IMR-90 (cell line): ENCODE results near the gene PPP1R12C. TPM values are rescaled to one million over a fixed set of nuclear protein-coding genes. Genes with fewer than 3 reads are reported as not detected.

ENCODE experiments used
- ATAC-seq: fragments of 200-7000 bp; cut with Tn5 transposase; 2 replicates; pipeline ENCODE4 v1.9.1; 2020; ENCODE audit warnings: low read depth, mild to moderate bottlenecking, moderate library complexity
- BruUV-seq: library from RNA; stranded (reverse); fragments of 400-500 nt; replicated peaks from 2 replicates; lab custom pipeline; 2021; lab: Mats Ljungman, UMichigan
- CTCF ChIA-PET: fragments of 300-600 bp; formaldehyde crosslinking; extraction: SDS; loops from one replicate; lab custom pipeline; 2021; ENCODE audit warnings: antibody characterized with exemption; lab: Yijun Ruan, JAX
- POLR2A ChIA-PET: fragments of 300-600 bp; sonication (Branson Sonifier 250); formaldehyde crosslinking; loops from one replicate; lab custom pipeline; 2022; ENCODE audit warnings: antibody characterized with exemption; ENCODE audit not compliant: unreplicated experiment; lab: Charles Lee
- DNase-seq: peaks from one replicate; pipeline ENCODE4 v3.0.0; 2013
- H2AFZ ChIP-seq: replicated peaks from 2 replicates; pipeline ENCODE3; 2013; ENCODE audit warnings: low read length, mild to moderate bottlenecking; ENCODE audit not compliant: poor library complexity
- H2AK5ac ChIP-seq: 2 replicates; pipeline ENCODE4 v1.6.1; 2013; ENCODE audit warnings: low read depth, low read length, inconsistent platforms
- H2AK9ac ChIP-seq: replicated peaks from 2 replicates; pipeline ENCODE3; 2013; ENCODE audit warnings: mild to moderate bottlenecking, low read depth, low read length, moderate library complexity; ENCODE audit not compliant: poor library complexity
- H2BK120ac ChIP-seq: 2 replicates; pipeline ENCODE4 v1.6.1; 2013; ENCODE audit warnings: low read depth, low read length, inconsistent platforms
- H2BK15ac ChIP-seq: 3 replicates; pipeline ENCODE4 v1.6.1; 2013; ENCODE audit warnings: low read depth, low read length, inconsistent platforms
- H2BK20ac ChIP-seq: 2 replicates; pipeline ENCODE4 v1.6.1; 2013; ENCODE audit warnings: low read depth, mild to moderate bottlenecking, inconsistent platforms, low read length, moderate library complexity
- H2BK5ac ChIP-seq: 2 replicates; pipeline ENCODE4 v1.6.1; 2013; ENCODE audit warnings: mild to moderate bottlenecking, low read depth, low read length, inconsistent platforms; ENCODE audit not compliant: poor library complexity, severe bottlenecking
- H3K14ac ChIP-seq: replicated peaks from 2 replicates; pipeline ENCODE4 v1.6.1; 2013; ENCODE audit warnings: low read depth, low read length, inconsistent platforms
- H3K18ac ChIP-seq: 2 replicates; pipeline ENCODE4 v1.6.1; 2013; ENCODE audit warnings: low read depth, low read length, control low read depth
- H3K23ac ChIP-seq: 2 replicates; pipeline ENCODE4 v1.6.1; 2013; ENCODE audit warnings: low read depth, low read length, inconsistent platforms
- H3K27ac ChIP-seq: 2 replicates; pipeline ENCODE4 v1.5.1; 2013; ENCODE audit warnings: mild to moderate bottlenecking, control low read depth, low read length; ENCODE audit not compliant: insufficient read depth
- H3K27me3 ChIP-seq: 2 replicates; pipeline ENCODE4 v1.6.1; 2013; ENCODE audit warnings: low read length; ENCODE audit not compliant: control insufficient read depth, insufficient read depth
- H3K36me3 ChIP-seq: 2 replicates; pipeline ENCODE4 v1.6.1; 2013; ENCODE audit warnings: low read length, mixed read lengths; ENCODE audit not compliant: control insufficient read depth, insufficient read depth
- H3K4ac ChIP-seq: 2 replicates; pipeline ENCODE4 v1.6.1; 2013; ENCODE audit warnings: low read depth, low read length, inconsistent platforms
- H3K4me1 ChIP-seq: 2 replicates; pipeline ENCODE4 v1.6.1; 2013; ENCODE audit warnings: low read length, mixed read lengths; ENCODE audit not compliant: control insufficient read depth, insufficient read depth
- H3K4me2 ChIP-seq: 2 replicates; pipeline ENCODE4 v1.6.1; 2013; ENCODE audit warnings: low read depth, mild to moderate bottlenecking, control low read depth, low read length, moderate library complexity
- H3K4me3 ChIP-seq: 2 replicates; pipeline ENCODE4 v1.5.1; 2013; ENCODE audit warnings: low read depth, mild to moderate bottlenecking, control low read depth, low read length, moderate library complexity; ENCODE audit not compliant: insufficient read depth
- H3K56ac ChIP-seq: 2 replicates; pipeline ENCODE4 v1.6.1; 2013; ENCODE audit warnings: low read length, inconsistent platforms; ENCODE audit not compliant: insufficient read depth; ENCODE audit errors: extremely low read depth
- H3K79me1 ChIP-seq, 2 experiments: 2 replicates each; pipeline ENCODE4 v1.6.1; 2013; ENCODE audit warnings: low read length in 2 of 2, inconsistent platforms in 1 of 2, low read depth in 1 of 2
- H3K9ac ChIP-seq: 2 replicates; pipeline ENCODE4 v1.6.1; 2013; ENCODE audit warnings: low read depth, low read length, control low read depth
- H3K9me1 ChIP-seq: 2 replicates; pipeline ENCODE4 v1.6.1; 2013; ENCODE audit warnings: low read length, inconsistent platforms; ENCODE audit not compliant: insufficient read depth
- H3K9me3 ChIP-seq: 2 replicates; pipeline ENCODE4 v1.6.1; 2013; ENCODE audit warnings: low read length; ENCODE audit not compliant: control insufficient read depth, insufficient read depth
- H4K20me1 ChIP-seq: 2 replicates; pipeline ENCODE4 v1.6.1; 2013; ENCODE audit warnings: low read length, inconsistent platforms; ENCODE audit not compliant: insufficient read depth
- H4K5ac ChIP-seq: 2 replicates; pipeline ENCODE4 v1.6.1; 2013; ENCODE audit warnings: mild to moderate bottlenecking, low read depth, low read length, control low read depth
- H4K8ac ChIP-seq, 2 experiments: 2 replicates each; pipeline ENCODE4 v1.6.1; 2013; ENCODE audit warnings: low read depth in 2 of 2, low read length in 2 of 2, control low read depth in 1 of 2, inconsistent platforms in 1 of 2
- H4K91ac ChIP-seq: 2 replicates; pipeline ENCODE4 v1.6.1; 2013; ENCODE audit warnings: low read depth, low read length, inconsistent platforms; ENCODE audit not compliant: insufficient read depth
- BHLHE40 ChIP-seq: fragments of 150-350 bp; IDR thresholded peaks from 2 replicates; pipeline ENCODE4 v1.6.1; 2016; ENCODE audit warnings: mild to moderate bottlenecking, low read depth, low read length
- CEBPB ChIP-seq: IDR thresholded peaks from 2 replicates; pipeline ENCODE4 v1.6.1; 2012; ENCODE audit warnings: low read depth, low read length, improper control_type of control experiment
- CHD1 ChIP-seq: IDR thresholded peaks from 2 replicates; pipeline ENCODE4 v1.6.1; 2012; ENCODE audit warnings: low read depth, low read length, improper control_type of control experiment
- MXI1 ChIP-seq: IDR thresholded peaks from 2 replicates; pipeline ENCODE4 v1.6.1; 2012; ENCODE audit warnings: low read depth, mild to moderate bottlenecking, low read length, moderate library complexity, borderline replicate concordance
- NFE2L2 ChIP-seq: fragments of 150-350 bp; IDR thresholded peaks from 2 replicates; pipeline ENCODE4 v1.6.1; 2016; ENCODE audit warnings: low read depth, mild to moderate bottlenecking, low read length
- POLR2A ChIP-seq: IDR thresholded peaks from 2 replicates; pipeline ENCODE4 v1.6.1; 2012; ENCODE audit warnings: mild to moderate bottlenecking, low read depth, low read length
- RAD21 ChIP-seq: IDR thresholded peaks from 2 replicates; pipeline ENCODE4 v1.6.1; 2012; ENCODE audit warnings: low read length, improper control_type of control experiment
- RCOR1 ChIP-seq: IDR thresholded peaks from 2 replicates; pipeline ENCODE4 v1.6.1; 2012; ENCODE audit warnings: mild to moderate bottlenecking, low read length, improper control_type of control experiment; ENCODE audit not compliant: insufficient replicate concordance
- RFX5 ChIP-seq: IDR thresholded peaks from 2 replicates; pipeline ENCODE4 v1.8.0; 2012; ENCODE audit warnings: low read depth, mild to moderate bottlenecking, low read length, moderate library complexity
- WGBS, 2 experiments: methylation state at CpG; one replicate each; pipeline versions ENCODE4 v1.1.5 to v1.1.7; 2013; ENCODE audit warnings: missing lambda C conversion rate in 2 of 2; ENCODE audit not compliant: insufficient read length in 1 of 2; ENCODE audit errors: extremely low coverage in 2 of 2; 5-methylcytosine and 5-hydroxymethylcytosine counted together
- dilution Hi-C: fragments of 300-500 bp; cut with HindIII; formaldehyde crosslinking; loops from one replicate; pipeline ENCODE4 v1.14.3; 2018; ENCODE audit warnings: low sequenced_read_pairs; ENCODE audit not compliant: unreplicated experiment
- in situ Hi-C: fragments of 300-500 bp; cut with MboI; formaldehyde crosslinking; loops from 3 replicates; pipeline ENCODE4 v1.14.3; 2019; ENCODE audit warnings: low sequenced_read_pairs, inconsistent platforms, mixed read lengths
- intact Hi-C: fragments of 100-400 bp; cut with micrococcal nuclease; formaldehyde crosslinking; loops from 2 replicates; pipeline ENCODE4 v1.10.0; 2022
- polyA plus RNA-seq, 3 experiments: library from polyadenylated mRNA; depleted of rRNA; stranded (reverse); fragments of >200 nt; gene quantifications; 2 replicates each; pipeline ENCODE4 v1.2.3, GENCODE V29; 2012; ENCODE audit warnings: low replicate concordance in 1 of 3
- total RNA-seq: library from RNA; depleted of rRNA; stranded (reverse); fragments of >200 nt; gene quantifications from 2 replicates; pipeline ENCODE4 v1.2.3, GENCODE V29; 2012
- TF ChIP-seq, protein P1 (sequence below): conservative IDR thresholded peaks from 2 replicates; pipeline ENCODE4 v1.5.1; 2012; ENCODE audit warnings: mild to moderate bottlenecking, low read depth, low read length, improper control_type of control experiment
- TF ChIP-seq, protein P2 (sequence below): fragments of 150-350 bp; IDR thresholded peaks from 2 replicates; pipeline ENCODE4 v1.6.1; 2017; ENCODE audit warnings: mild to moderate bottlenecking, antibody characterized with exemption, low read length, low read depth

Gene PPP1R12C
- total and polyA plus RNA-seq, 2 of the 4 experiments (the other 2 are of a cell fraction): 21.5 to 81.4 TPM

GRCh38 chr19:55111238-55111831 lies 6.1 kb downstream of the PPP1R12C start:
- H4K20me1 ChIP-seq: peaks cover 74% of the 10 kb centered on the region
- no TSS peak for BruUV-seq
- dilution Hi-C loops: no loop called here

More at GRCh38 chr19:55111238-55111831, 6.1 kb downstream of the PPP1R12C start:
- no peak overlapping the region for H3K4me3 ChIP-seq
- peaks cover 26% of the 10 kb centered on the region for H3K36me3 ChIP-seq
- H4K5ac ChIP-seq: no peak overlapping the region
- no peak overlapping the region for H3K4ac ChIP-seq
- H3K4me2 ChIP-seq: no peak overlapping the region
- H3K4me1 ChIP-seq: peaks cover 13% of the 10 kb centered on the region
- H2BK20ac ChIP-seq: no peak overlapping the region
- H3K9ac ChIP-seq: no peak overlapping the region
- ChIA-PET POLR2A (no interaction called here), CTCF (no interaction called here)
- no peak overlapping the region for H3K27ac ChIP-seq
- H2AK5ac ChIP-seq: no peak overlapping the region
- in situ Hi-C loops: loop anchor here (25.0 kb wide), 1 partner anchor 526 kb away; the partner anchor contains the start of genes CCDC106, ZNF580 and ZNF581
- WGBS, 2 experiments: 93% methylated on average over 8 of the region's 21 CpGs; no CpG with 5 or more reads in 1 of the 2 experiments
- no peak overlapping the region for H4K8ac ChIP-seq
- no peak overlapping the region for H3K14ac ChIP-seq
- H4K91ac ChIP-seq: no peak overlapping the region
- no peak overlapping the region for H2BK15ac ChIP-seq
- H3K27me3 ChIP-seq: no peaks in the 10 kb centered on the region
- ATAC-seq (no peak), DNase-seq (no peak)
- peaks cover 19 to 72% of the 10 kb centered on the region in 2 experiments for H3K79me1 ChIP-seq
- H3K56ac ChIP-seq: no peak overlapping the region
- H2AK9ac ChIP-seq: no peak overlapping the region
- no peak overlapping the region for H2AFZ ChIP-seq
- no peaks in the 10 kb centered on the region for H3K9me3 ChIP-seq
- TF ChIP-seq RCOR1: no peak
- no peak for TF ChIP-seq RAD21
- TF ChIP-seq, protein P1, sequence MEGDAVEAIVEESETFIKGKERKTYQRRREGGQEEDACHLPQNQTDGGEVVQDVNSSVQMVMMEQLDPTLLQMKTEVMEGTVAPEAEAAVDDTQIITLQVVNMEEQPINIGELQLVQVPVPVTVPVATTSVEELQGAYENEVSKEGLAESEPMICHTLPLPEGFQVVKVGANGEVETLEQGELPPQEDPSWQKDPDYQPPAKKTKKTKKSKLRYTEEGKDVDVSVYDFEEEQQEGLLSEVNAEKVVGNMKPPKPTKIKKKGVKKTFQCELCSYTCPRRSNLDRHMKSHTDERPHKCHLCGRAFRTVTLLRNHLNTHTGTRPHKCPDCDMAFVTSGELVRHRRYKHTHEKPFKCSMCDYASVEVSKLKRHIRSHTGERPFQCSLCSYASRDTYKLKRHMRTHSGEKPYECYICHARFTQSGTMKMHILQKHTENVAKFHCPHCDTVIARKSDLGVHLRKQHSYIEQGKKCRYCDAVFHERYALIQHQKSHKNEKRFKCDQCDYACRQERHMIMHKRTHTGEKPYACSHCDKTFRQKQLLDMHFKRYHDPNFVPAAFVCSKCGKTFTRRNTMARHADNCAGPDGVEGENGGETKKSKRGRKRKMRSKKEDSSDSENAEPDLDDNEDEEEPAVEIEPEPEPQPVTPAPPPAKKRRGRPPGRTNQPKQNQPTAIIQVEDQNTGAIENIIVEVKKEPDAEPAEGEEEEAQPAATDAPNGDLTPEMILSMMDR: no peak
- no peak for TF ChIP-seq BHLHE40
- no peak for TF ChIP-seq CHD1
- TF ChIP-seq RFX5: no peak
- TF ChIP-seq MXI1: no peak
- TF ChIP-seq CEBPB: no peak
- TF ChIP-seq POLR2A: no peak
- TF ChIP-seq, protein P2, sequence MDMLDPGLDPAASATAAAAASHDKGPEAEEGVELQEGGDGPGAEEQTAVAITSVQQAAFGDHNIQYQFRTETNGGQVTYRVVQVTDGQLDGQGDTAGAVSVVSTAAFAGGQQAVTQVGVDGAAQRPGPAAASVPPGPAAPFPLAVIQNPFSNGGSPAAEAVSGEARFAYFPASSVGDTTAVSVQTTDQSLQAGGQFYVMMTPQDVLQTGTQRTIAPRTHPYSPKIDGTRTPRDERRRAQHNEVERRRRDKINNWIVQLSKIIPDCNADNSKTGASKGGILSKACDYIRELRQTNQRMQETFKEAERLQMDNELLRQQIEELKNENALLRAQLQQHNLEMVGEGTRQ: no peak
- TF ChIP-seq NFE2L2: no peak
- intact Hi-C loops: no loop called here
- no peak overlapping the region for H3K23ac ChIP-seq
- H3K18ac ChIP-seq: no peak overlapping the region
- no peak overlapping the region for H2BK120ac ChIP-seq
- H2BK5ac ChIP-seq: no peak overlapping the region
- H3K9me1 ChIP-seq: peaks cover 10% of the 10 kb centered on the region
